ENCODE measurements around the gene SIX3. TPM values are rescaled to one million over a fixed set of nuclear protein-coding genes. Genes with fewer than 3 reads are reported as not detected.

Gene SIX3
- total RNA-seq, 1 experiment from 2014 or later, result not detected

GRCh38 chr2:44967056-44967455, 25.6 kb downstream of the SIX3 start:
- CTCF ChIA-PET, result interaction anchor here (2.0 kb wide), 1 partner anchor 11 kb away, joined by 8 read pairs; no protein-coding TSS in a partner anchor
- TF ChIP-seq CTCF (IDR thresholded peaks at IDR 0.05; ENCODE audit: unreplicated experiment), result no peak
- no peaks in the 10 kb centered on the region for H3K9me3 Mint-ChIP-seq (ENCODE audit: unreplicated experiment)
- H3K27ac Mint-ChIP-seq (ENCODE audit: low read depth, unreplicated experiment), result no peak overlapping the region
- H3K36me3 Mint-ChIP-seq (ENCODE audit: insufficient read depth, unreplicated experiment), result no peaks in the 10 kb centered on the region
- H3K4me1 Mint-ChIP-seq (ENCODE audit: insufficient read depth, unreplicated experiment), result no peaks in the 10 kb centered on the region
- POLR2A ChIA-PET, result no interaction called here
- H3K27me3 Mint-ChIP-seq (ENCODE audit: insufficient read depth, unreplicated experiment), result no peaks in the 10 kb centered on the region
- no peak overlapping the region for H3K4me3 Mint-ChIP-seq (ENCODE audit: unreplicated experiment)
- no TSS peak for BruUV-seq (replicated peaks)
- intact Hi-C loops (cut with micrococcal nuclease), result no loop called here
- no peak for DNase-seq (ENCODE audit: unreplicated experiment)

GRCh38 chr2:44967727-44968432, 26.4 kb downstream of the SIX3 start:
- H3K27ac Mint-ChIP-seq (ENCODE audit: low read depth, unreplicated experiment), result no peak overlapping the region
- no peaks in the 10 kb centered on the region for H3K36me3 Mint-ChIP-seq (ENCODE audit: insufficient read depth, unreplicated experiment)
- H3K9me3 Mint-ChIP-seq (ENCODE audit: unreplicated experiment), result no peaks in the 10 kb centered on the region
- TF ChIP-seq CTCF (IDR thresholded peaks at IDR 0.05; ENCODE audit: unreplicated experiment), result no peak
- no peaks in the 10 kb centered on the region for H3K4me1 Mint-ChIP-seq (ENCODE audit: insufficient read depth, unreplicated experiment)
- ChIA-PET POLR2A (no interaction called here), CTCF (interaction anchor here (0.6 to 2.0 kb wide), 3 partner anchors 11 to 462 kb away, joined by 3 to 8 read pairs (median 6); no protein-coding TSS in a partner anchor)
- no peaks in the 10 kb centered on the region for H3K27me3 Mint-ChIP-seq (ENCODE audit: insufficient read depth, unreplicated experiment)
- no peak overlapping the region for H3K4me3 Mint-ChIP-seq (ENCODE audit: unreplicated experiment)
- DNase-seq (ENCODE audit: unreplicated experiment), result no peak
- no TSS peak for BruUV-seq (replicated peaks)
- intact Hi-C loops (cut with micrococcal nuclease), result no loop called here

GRCh38 chr2:44969936-44970335, 28.4 kb downstream of the SIX3 start:
- H3K9me3 Mint-ChIP-seq (ENCODE audit: unreplicated experiment), result no peaks in the 10 kb centered on the region
- peaks cover 5% of the 10 kb centered on the region for H3K4me1 Mint-ChIP-seq (ENCODE audit: insufficient read depth, unreplicated experiment)
- no peak for DNase-seq (ENCODE audit: unreplicated experiment)
- H3K36me3 Mint-ChIP-seq (ENCODE audit: insufficient read depth, unreplicated experiment), result no peaks in the 10 kb centered on the region
- no peak for TF ChIP-seq CTCF (IDR thresholded peaks at IDR 0.05; ENCODE audit: unreplicated experiment)
- no peak overlapping the region for H3K27ac Mint-ChIP-seq (ENCODE audit: low read depth, unreplicated experiment)
- no peak overlapping the region for H3K4me3 Mint-ChIP-seq (ENCODE audit: unreplicated experiment)
- intact Hi-C loops (cut with micrococcal nuclease), result loop anchor here (5.0 kb wide), 1 partner anchor 578 kb away; no protein-coding TSS in a partner anchor
- POLR2A ChIA-PET, result interaction anchor here (0.7 kb wide), 1 partner anchor 215 kb away, joined by 3 read pairs; no protein-coding TSS in a partner anchor
- CTCF ChIA-PET, result interaction anchor here (0.6 to 4.1 kb wide), 10 partner anchors 11 to 876 kb away, joined by 3 to 23 read pairs (median 4); no protein-coding TSS in a partner anchor
- H3K27me3 Mint-ChIP-seq (ENCODE audit: insufficient read depth, unreplicated experiment), result no peaks in the 10 kb centered on the region
- BruUV-seq (replicated peaks), result no TSS peak

GRCh38 chr2:44970846-44971450, 29.4 kb downstream of the SIX3 start:
- Mint-ChIP-seq H3K4me1 (ENCODE audit: insufficient read depth, unreplicated experiment) (peaks cover 5% of the 10 kb centered on the region), H3K36me3 (ENCODE audit: insufficient read depth, unreplicated experiment) (no peaks in the 10 kb centered on the region), H3K27me3 (ENCODE audit: insufficient read depth, unreplicated experiment) (no peaks in the 10 kb centered on the region), H3K4me3 (ENCODE audit: unreplicated experiment) (no peak overlapping the region), H3K9me3 (ENCODE audit: unreplicated experiment) (no peaks in the 10 kb centered on the region), H3K27ac (ENCODE audit: low read depth, unreplicated experiment) (no peak overlapping the region)
- POLR2A ChIA-PET, result no interaction called here
- CTCF ChIA-PET, result interaction anchor here (0.6 to 4.1 kb wide), 13 partner anchors 10 to 1328 kb away, joined by 3 to 23 read pairs (median 3); no protein-coding TSS in a partner anchor
- intact Hi-C loops (cut with micrococcal nuclease), result loop anchor here (5.0 kb wide), 1 partner anchor 579 kb away; no protein-coding TSS in a partner anchor
- no peak for TF ChIP-seq CTCF (IDR thresholded peaks at IDR 0.05; ENCODE audit: unreplicated experiment)
- no TSS peak for BruUV-seq (replicated peaks)
- no peak for DNase-seq (ENCODE audit: unreplicated experiment)
